IMR-90 (cell line): ENCODE measurements around the gene HIPK1. TPM values are rescaled to one million over a fixed set of nuclear protein-coding genes. Genes with fewer than 3 reads are reported as not detected.

ENCODE experiments used
- polyA plus RNA-seq, 3 experiments: library from polyadenylated mRNA; depleted of rRNA; stranded (reverse); fragments of >200 nt; gene quantifications; 2 replicates each; pipeline ENCODE4 v1.2.3, GENCODE V29; 2012; ENCODE audit warnings: low replicate concordance in 1 of 3
- total RNA-seq: library from RNA; depleted of rRNA; stranded (reverse); fragments of >200 nt; gene quantifications from 2 replicates; pipeline ENCODE4 v1.2.3, GENCODE V29; 2012; rRNA removed

HIPK1 gene
- total and polyA plus RNA-seq, 2 of the 4 experiments (the other 2 are of a cell fraction) = 15.3 to 33.9 TPM

Other genes with a start within 250 kb of the HIPK1 start
- 13.3 and 20.6 TPM in 2 replicates for gene PHTF1, start 169.8 kb upstream of the HIPK1 start, total RNA-seq
- gene PHTF1, start 169.8 kb upstream of the HIPK1 start, polyA plus RNA-seq (2012; rRNA removed) = 7.6 and 9.6 TPM in 2 replicates
- 11.7 and 12.8 TPM in 2 replicates for gene RSBN1, start 116.8 kb upstream of the HIPK1 start, total RNA-seq
- 4.6 and 5.3 TPM in 2 replicates for gene RSBN1, start 116.8 kb upstream of the HIPK1 start, polyA plus RNA-seq (2012; rRNA removed)
- gene PTPN22, start 57.6 kb upstream of the HIPK1 start, total RNA-seq = 0.18 and 0.28 TPM in 2 replicates
- 0.07 and 0.14 TPM in 2 replicates for gene PTPN22, start 57.6 kb upstream of the HIPK1 start, polyA plus RNA-seq (2012; rRNA removed)
- gene BCL2L15, start 41.7 kb upstream of the HIPK1 start, total RNA-seq = under 0.01 TPM in 2 replicates
- gene BCL2L15, start 41.7 kb upstream of the HIPK1 start, polyA plus RNA-seq (2012; rRNA removed) = 0.15 and 0.22 TPM in 2 replicates
- 16.7 and 18.1 TPM in 2 replicates for gene AP4B1, start 24.5 kb upstream of the HIPK1 start, total RNA-seq
- 11.7 and 15.6 TPM in 2 replicates for gene AP4B1, start 24.5 kb upstream of the HIPK1 start, polyA plus RNA-seq (2012; rRNA removed)
- gene DCLRE1B, start 24.0 kb upstream of the HIPK1 start, total RNA-seq = 6.1 TPM in 2 replicates
- 4.4 and 4.9 TPM in 2 replicates for gene DCLRE1B, start 24.0 kb upstream of the HIPK1 start, polyA plus RNA-seq (2012; rRNA removed)
- 37.8 and 40.9 TPM in 2 replicates for gene OLFML3, start 50.1 kb downstream of the HIPK1 start, total RNA-seq
- gene OLFML3, start 50.1 kb downstream of the HIPK1 start, polyA plus RNA-seq (2012; rRNA removed) = 66.6 and 71.3 TPM in 2 replicates
- not detected in 2 replicates for gene SYT6, start 224.5 kb downstream of the HIPK1 start, total RNA-seq
- not detected in 2 replicates for gene SYT6, start 224.5 kb downstream of the HIPK1 start, polyA plus RNA-seq (2012; rRNA removed)